GM18505 (cell line): ENCODE measurements around the gene ACP4.

Experiments
- ATAC-seq: cut with Tn5 transposase; IDR thresholded peaks from one replicate; pipeline ENCODE4 v1.9.1; 2021; ENCODE audit not compliant: unreplicated experiment
- POLR2A ChIP-seq: IDR thresholded peaks from 4 replicates; pipeline ENCODE4 v1.6.1; 2011; ENCODE audit warnings: borderline replicate concordance; ENCODE audit not compliant: insufficient read depth, insufficient read length; ENCODE audit errors: extremely low read depth

ACP4 gene

GRCh38 chr19:50844296-50844935 lies 54.2 kb downstream of the ACP4 start:
- TF ChIP-seq POLR2A: no peak
- no peak for ATAC-seq
